Dedifferentiated amniotic fluid mesenchymal stem cell (primary cell): Measurements from ENCODE around the gene SOX6.
A peak's percentile ranks its signal among the peaks of the same experiment; 100 is the strongest.
"Not testable (repeated sequence)": the region's sequence is repeated elsewhere in the genome, so short reads cannot be mapped to it uniquely, and the experiment has no call there.

Source experiments
- DNase-seq: peaks from one replicate; pipeline ENCODE4 v3.0.0-alpha.2; 2016; ENCODE audit errors: extremely low spot score

The SOX6 gene

GRCh38 chr11:16041207-16041606 lies 315.1 kb downstream of the SOX6 start:
- DNase-seq: no peak

- DNase-seq: no peak
Observed at GRCh38 chr11:16040151-16040550, 316.2 kb downstream of the SOX6 start.

GRCh38 chr11:16037179-16037578 lies 319.2 kb downstream of the SOX6 start:
- no peak for DNase-seq

GRCh38 chr11:16036218-16036617 lies 320.1 kb downstream of the SOX6 start:
- no peak for DNase-seq

- no peak for DNase-seq
Observed at GRCh38 chr11:16034074-16034473, 322.3 kb downstream of the SOX6 start.

GRCh38 chr11:16032974-16033373 lies 323.4 kb downstream of the SOX6 start:
- no peak for DNase-seq

- DNase-seq: no peak
Observed at GRCh38 chr11:16031210-16031609, 325.1 kb downstream of the SOX6 start.

GRCh38 chr11:16030664-16031063 lies 325.7 kb downstream of the SOX6 start:
- no peak for DNase-seq

GRCh38 chr11:16029151-16029550 lies 327.2 kb downstream of the SOX6 start:
- DNase-seq: not testable (repeated sequence)

- no peak for DNase-seq
Observed at GRCh38 chr11:16028419-16028818, 327.9 kb downstream of the SOX6 start.

- no peak for DNase-seq
Observed at GRCh38 chr11:16027621-16028020, 328.7 kb downstream of the SOX6 start.

GRCh38 chr11:16026849-16027248 lies 329.5 kb downstream of the SOX6 start:
- DNase-seq: no peak

GRCh38 chr11:16018931-16019330 lies 337.4 kb downstream of the SOX6 start:
- no peak for DNase-seq

- DNase-seq: no peak
Observed at GRCh38 chr11:16016468-16016829, 339.9 kb downstream of the SOX6 start.

- no peak for DNase-seq
Observed at GRCh38 chr11:16015741-16016467, 340.4 kb downstream of the SOX6 start.

GRCh38 chr11:16013649-16014275 lies 342.6 kb downstream of the SOX6 start:
- no peak for DNase-seq

GRCh38 chr11:16013242-16013641 lies 343.1 kb downstream of the SOX6 start:
- DNase-seq: no peak

GRCh38 chr11:16012125-16012751 lies 344.1 kb downstream of the SOX6 start:
- no peak for DNase-seq

GRCh38 chr11:16011396-16011795 lies 344.9 kb downstream of the SOX6 start:
- DNase-seq: no peak

- DNase-seq: no peak
Observed at GRCh38 chr11:16009021-16009420, 347.3 kb downstream of the SOX6 start.

- DNase-seq: no peak
Observed at GRCh38 chr11:16007514-16007913, 348.8 kb downstream of the SOX6 start.

- no peak for DNase-seq
Observed at GRCh38 chr11:16002942-16003341, 353.4 kb downstream of the SOX6 start.

- DNase-seq: peak; percentile 61
Observed at GRCh38 chr11:16001899-16002426, 354.4 kb downstream of the SOX6 start.
